ENCODE results near the gene NPAS3.

GRCh38 chr14:33586806-33587205 lies 648.1 kb downstream of the NPAS3 start:
- no peak for TF ChIP-seq CTCF (IDR thresholded peaks at IDR 0.05 in 2 of 3, conservative IDR thresholded peaks at IDR 0.05 in 1 of 3; ENCODE audit: borderline replicate concordance in 1 of 3, insufficient read depth in 1 of 3, low read depth in 2 of 3, low read length in 2 of 3)
- no peak for TF ChIP-seq POLR2A (IDR thresholded peaks at IDR 0.05; ENCODE audit: borderline replicate concordance, extremely low read depth, insufficient read depth, insufficient read length)
- no peak for TF ChIP-seq EZH2 (IDR thresholded peaks at IDR 0.05)
- TF ChIP-seq ZBTB33 (IDR thresholded peaks at IDR 0.05; ENCODE audit: extremely low read depth, insufficient replicate concordance, low read length): no peak
- no peak for TF ChIP-seq YY1 (IDR thresholded peaks at IDR 0.05; ENCODE audit: extremely low read depth, insufficient replicate concordance, low read depth, low read length)
- no peak for TF ChIP-seq RAD21 (IDR thresholded peaks at IDR 0.05; ENCODE audit: low read depth)
- TF ChIP-seq SIN3A (IDR thresholded peaks at IDR 0.05; ENCODE audit: low read depth): no peak
- no peak for TF ChIP-seq REST (IDR thresholded peaks at IDR 0.05; ENCODE audit: low read depth)
- TF ChIP-seq POLR2AphosphoS5 (IDR thresholded peaks at IDR 0.05; ENCODE audit: low read depth, low read length): no peak
- TF ChIP-seq CBX3 (IDR thresholded peaks at IDR 0.05; ENCODE audit: low read depth): no peak
- no peak for TF ChIP-seq EZH2phosphoT487 (IDR thresholded peaks at IDR 0.05; ENCODE audit: borderline replicate concordance)
- no peak for TF ChIP-seq TCF7L2 (IDR thresholded peaks at IDR 0.05; ENCODE audit: borderline replicate concordance, extremely low read depth, insufficient read depth, insufficient read length)
- TF ChIP-seq CEBPB (IDR thresholded peaks at IDR 0.05; ENCODE audit: low read depth): no peak
- TF ChIP-seq ATF3 (IDR thresholded peaks at IDR 0.05): no peak
